ENCODE measurements around the gene TMEM51.
"Not testable (repeated sequence)": the region's sequence is repeated elsewhere in the genome, so short reads cannot be mapped to it uniquely, and the experiment has no call there.

Gene TMEM51

GRCh38 chr1:15155888-15156741, 2.6 kb downstream of the TMEM51 start:
- no peak for DNase-seq

- DNase-seq: no peak
These were observed 3.3 kb downstream of the TMEM51 start for GRCh38 chr1:15156807-15157380.

GRCh38 chr1:15157524-15158399, 4.2 kb downstream of the TMEM51 start:
- no peak for DNase-seq

GRCh38 chr1:15158506-15159165, 5.1 kb downstream of the TMEM51 start:
- DNase-seq: no peak

GRCh38 chr1:15159166-15159555, 5.6 kb downstream of the TMEM51 start:
- no peak for DNase-seq

GRCh38 chr1:15160626-15161025, 7.1 kb downstream of the TMEM51 start:
- DNase-seq: no peak

GRCh38 chr1:15167386-15167785, 13.8 kb downstream of the TMEM51 start:
- DNase-seq: no peak

- DNase-seq: no peak
These were observed 14.9 kb downstream of the TMEM51 start for GRCh38 chr1:15168479-15168878.

- DNase-seq: no peak
These were observed 16.5 kb downstream of the TMEM51 start for GRCh38 chr1:15170071-15170470.

- no peak for DNase-seq
These were observed 17.8 kb downstream of the TMEM51 start for GRCh38 chr1:15171271-15171908.

GRCh38 chr1:15172405-15173259, 19.1 kb downstream of the TMEM51 start:
- no peak for DNase-seq

GRCh38 chr1:15173863-15174614, 20.5 kb downstream of the TMEM51 start:
- no peak for DNase-seq

- DNase-seq: no peak
These were observed 21.1 kb downstream of the TMEM51 start for GRCh38 chr1:15174615-15174983.

GRCh38 chr1:15175324-15176094, 22.0 kb downstream of the TMEM51 start:
- not testable (repeated sequence) for DNase-seq

GRCh38 chr1:15176120-15176519, 22.6 kb downstream of the TMEM51 start:
- DNase-seq: no peak

- DNase-seq: no peak
These were observed 23.5 kb downstream of the TMEM51 start for GRCh38 chr1:15176898-15177665.

GRCh38 chr1:15177710-15178166, 24.2 kb downstream of the TMEM51 start:
- no peak for DNase-seq

- no peak for DNase-seq
These were observed 25.3 kb downstream of the TMEM51 start for GRCh38 chr1:15178571-15179484.
